ENCODE measurements around the gene ARHGAP26. TPM values are rescaled to one million over a fixed set of nuclear protein-coding genes. Genes with fewer than 3 reads are reported as not detected.

ARHGAP26 gene
- total RNA-seq, 1 donor: 7.6 TPM

DNA sequence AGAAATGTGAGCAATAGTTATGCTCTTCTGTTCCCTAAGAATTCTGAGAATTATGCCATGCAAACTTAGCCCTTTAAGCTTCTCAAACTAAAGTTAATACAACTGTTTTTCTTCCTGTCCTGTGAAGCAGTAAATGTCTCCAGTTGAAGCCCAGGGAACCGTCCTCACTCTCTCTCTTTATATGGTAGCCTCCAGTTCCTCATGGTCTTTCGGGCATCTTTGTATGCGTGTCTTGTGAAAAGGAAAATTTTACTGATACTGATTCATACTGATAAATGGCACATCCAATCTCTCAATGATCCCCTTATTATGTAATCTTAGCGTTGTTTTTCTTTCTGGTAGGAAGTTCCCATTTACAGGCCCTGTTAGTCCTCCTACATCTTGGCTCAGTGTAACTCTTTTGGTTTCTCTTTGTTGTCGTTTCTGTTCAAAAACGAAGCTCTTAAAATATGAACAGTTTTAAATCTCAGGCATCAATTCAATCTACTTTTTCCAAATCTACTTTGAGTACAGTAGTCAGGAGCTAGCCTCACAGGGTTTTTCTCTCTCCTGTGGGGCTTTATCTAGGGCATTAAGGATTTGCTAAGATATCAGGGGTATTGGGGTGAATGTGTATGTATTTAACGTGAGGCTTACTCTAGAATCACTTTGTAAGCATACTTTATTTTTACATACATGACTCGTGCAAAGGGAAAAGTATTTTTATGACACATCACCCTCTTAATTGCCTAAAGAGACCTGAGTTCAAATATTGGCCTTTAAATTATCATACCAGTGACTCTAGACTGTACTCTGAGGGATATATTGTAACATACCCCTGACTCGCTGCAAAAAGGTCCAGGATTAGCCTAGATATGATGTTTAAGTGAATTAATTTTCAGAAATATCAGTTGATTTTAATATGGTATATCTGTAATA, 375.3 kb downstream of the ARHGAP26 start:
- H3K4me2 ChIP-seq (ENCODE audit: insufficient read depth, low read length): peak overlapping the region; percentile 80
- peak overlapping the region; percentile 54 for H3K4me3 ChIP-seq (ENCODE audit: insufficient read depth, low read length)
- peak overlapping the region; percentile 92 for H3K27ac ChIP-seq (ENCODE audit: low read depth, low read length)
- peak overlapping the region; percentile 67 for H2AFZ ChIP-seq (ENCODE audit: low read length)
- TF ChIP-seq, protein P1, sequence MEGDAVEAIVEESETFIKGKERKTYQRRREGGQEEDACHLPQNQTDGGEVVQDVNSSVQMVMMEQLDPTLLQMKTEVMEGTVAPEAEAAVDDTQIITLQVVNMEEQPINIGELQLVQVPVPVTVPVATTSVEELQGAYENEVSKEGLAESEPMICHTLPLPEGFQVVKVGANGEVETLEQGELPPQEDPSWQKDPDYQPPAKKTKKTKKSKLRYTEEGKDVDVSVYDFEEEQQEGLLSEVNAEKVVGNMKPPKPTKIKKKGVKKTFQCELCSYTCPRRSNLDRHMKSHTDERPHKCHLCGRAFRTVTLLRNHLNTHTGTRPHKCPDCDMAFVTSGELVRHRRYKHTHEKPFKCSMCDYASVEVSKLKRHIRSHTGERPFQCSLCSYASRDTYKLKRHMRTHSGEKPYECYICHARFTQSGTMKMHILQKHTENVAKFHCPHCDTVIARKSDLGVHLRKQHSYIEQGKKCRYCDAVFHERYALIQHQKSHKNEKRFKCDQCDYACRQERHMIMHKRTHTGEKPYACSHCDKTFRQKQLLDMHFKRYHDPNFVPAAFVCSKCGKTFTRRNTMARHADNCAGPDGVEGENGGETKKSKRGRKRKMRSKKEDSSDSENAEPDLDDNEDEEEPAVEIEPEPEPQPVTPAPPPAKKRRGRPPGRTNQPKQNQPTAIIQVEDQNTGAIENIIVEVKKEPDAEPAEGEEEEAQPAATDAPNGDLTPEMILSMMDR (IDR thresholded peaks at IDR 0.05; ENCODE audit: extremely low read depth, low read depth, low read length): no peak
- H3K4me1 ChIP-seq (ENCODE audit: insufficient read depth, low read length): peaks cover 56% of the 10 kb centered on the region
- H3K36me3 ChIP-seq (ENCODE audit: insufficient read depth, low read length): no peaks in the 10 kb centered on the region
- no peaks in the 10 kb centered on the region for H3K9me3 ChIP-seq (ENCODE audit: low read depth, low read length)
- no peaks in the 10 kb centered on the region for H3K79me2 ChIP-seq (ENCODE audit: insufficient read depth, low read length)
- H3K27me3 ChIP-seq (ENCODE audit: insufficient read depth, low read length): no peaks in the 10 kb centered on the region
- no peaks in the 10 kb centered on the region for H4K20me1 ChIP-seq (ENCODE audit: insufficient read depth, low read length)
- DNase-seq (ENCODE audit: insufficient read length, low spot score, missing footprints): peak; percentile 62

GRCh38 chr5:143146161-143146560, 376.0 kb downstream of the ARHGAP26 start:
- Histone ChIP-seq H3K9me3 (ENCODE audit: low read depth, low read length) (no peaks in the 10 kb centered on the region), H3K4me2 (ENCODE audit: insufficient read depth, low read length) (peak overlapping the region; percentile 80), H4K20me1 (ENCODE audit: insufficient read depth, low read length) (no peaks in the 10 kb centered on the region), H3K4me1 (ENCODE audit: insufficient read depth, low read length) (peaks cover 56% of the 10 kb centered on the region), H2AFZ (ENCODE audit: low read length) (peak overlapping the region; percentile 67), H3K4me3 (ENCODE audit: insufficient read depth, low read length) (no peak overlapping the region), H3K27me3 (ENCODE audit: insufficient read depth, low read length) (no peaks in the 10 kb centered on the region), H3K27ac (ENCODE audit: low read depth, low read length) (peak overlapping the region; percentile 92), H3K79me2 (ENCODE audit: insufficient read depth, low read length) (no peaks in the 10 kb centered on the region), H3K36me3 (ENCODE audit: insufficient read depth, low read length) (no peaks in the 10 kb centered on the region)
- no peak for DNase-seq (ENCODE audit: insufficient read length, low spot score, missing footprints)
- TF ChIP-seq, protein P1 (IDR thresholded peaks at IDR 0.05; ENCODE audit: extremely low read depth, low read depth, low read length): no peak

GRCh38 chr5:143147383-143147782, 377.2 kb downstream of the ARHGAP26 start:
- no peaks in the 10 kb centered on the region for H3K27me3 ChIP-seq (ENCODE audit: insufficient read depth, low read length)
- TF ChIP-seq, protein P1 (IDR thresholded peaks at IDR 0.05; ENCODE audit: extremely low read depth, low read depth, low read length): no peak

DNA sequence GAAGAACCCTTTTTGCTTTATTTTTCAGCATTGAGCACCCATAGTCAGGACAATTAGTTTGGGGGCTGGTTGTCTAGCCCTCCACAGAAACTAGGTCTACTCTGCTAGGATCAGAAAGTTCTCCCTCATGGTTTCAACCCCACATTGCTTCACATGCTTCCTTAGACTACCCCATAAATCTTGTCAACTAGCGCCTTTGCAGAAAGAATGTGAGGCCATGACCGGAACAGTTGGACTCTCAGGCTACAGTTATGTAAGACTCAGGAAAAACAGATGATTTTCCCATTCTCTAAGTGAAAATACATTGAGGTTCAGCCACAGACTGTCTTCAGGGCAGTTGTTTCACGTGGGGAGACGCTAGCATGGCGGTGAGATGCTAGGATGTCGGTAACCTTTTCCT, 377.7 kb downstream of the ARHGAP26 start:
- H3K27me3 ChIP-seq (ENCODE audit: insufficient read depth, low read length): no peaks in the 10 kb centered on the region
- H3K9me3 ChIP-seq (ENCODE audit: low read depth, low read length): no peaks in the 10 kb centered on the region
- TF ChIP-seq, protein P1 (IDR thresholded peaks at IDR 0.05; ENCODE audit: extremely low read depth, low read depth, low read length): no peak
- H3K4me3 ChIP-seq (ENCODE audit: insufficient read depth, low read length): no peak overlapping the region
- peak overlapping the region; percentile 50 for H2AFZ ChIP-seq (ENCODE audit: low read length)
- peaks cover 58% of the 10 kb centered on the region for H3K4me1 ChIP-seq (ENCODE audit: insufficient read depth, low read length)
- no peaks in the 10 kb centered on the region for H3K79me2 ChIP-seq (ENCODE audit: insufficient read depth, low read length)
- H3K36me3 ChIP-seq (ENCODE audit: insufficient read depth, low read length): no peaks in the 10 kb centered on the region
- peak overlapping the region; percentile 79 for H3K27ac ChIP-seq (ENCODE audit: low read depth, low read length)
- no peak for DNase-seq (ENCODE audit: insufficient read length, low spot score, missing footprints)
- H3K4me2 ChIP-seq (ENCODE audit: insufficient read depth, low read length): peak overlapping the region; percentile 45
- H4K20me1 ChIP-seq (ENCODE audit: insufficient read depth, low read length): no peaks in the 10 kb centered on the region

More at GRCh38 chr5:143147383-143147782, 377.2 kb downstream of the ARHGAP26 start:
- H2AFZ ChIP-seq (ENCODE audit: low read length): peak overlapping the region; percentile 50
- H3K4me2 ChIP-seq (ENCODE audit: insufficient read depth, low read length): peak overlapping the region; percentile 45
- H3K4me1 ChIP-seq (ENCODE audit: insufficient read depth, low read length): peaks cover 56% of the 10 kb centered on the region
- DNase-seq (ENCODE audit: insufficient read length, low spot score, missing footprints): no peak
- H3K36me3 ChIP-seq (ENCODE audit: insufficient read depth, low read length): no peaks in the 10 kb centered on the region
- H3K27ac ChIP-seq (ENCODE audit: low read depth, low read length): peak overlapping the region; percentile 79
- H3K9me3 ChIP-seq (ENCODE audit: low read depth, low read length): no peaks in the 10 kb centered on the region
- no peak overlapping the region for H3K4me3 ChIP-seq (ENCODE audit: insufficient read depth, low read length)
- no peaks in the 10 kb centered on the region for H3K79me2 ChIP-seq (ENCODE audit: insufficient read depth, low read length)
- H4K20me1 ChIP-seq (ENCODE audit: insufficient read depth, low read length): no peaks in the 10 kb centered on the region
